GM23338 (cell line): ENCODE measurements around the gene ATL3.

Experiments used
- CREB1 ChIP-seq: fragments of 250-450 bp; sonication (Bioruptor Pico); IDR thresholded peaks from 2 replicates; pipeline ENCODE4 v1.5.0; 2020; ENCODE audit warnings: low read depth, mild to moderate bottlenecking, moderate library complexity
- ETS1 ChIP-seq: IDR thresholded peaks from 2 replicates; pipeline ENCODE4 v1.6.1; 2016; ENCODE audit warnings: antibody characterized with exemption
- EZH2 ChIP-seq: fragments of 200-600 bp; sonication (generic); IDR thresholded peaks from one replicate; pipeline ENCODE4 v1.8.0; 2017; ENCODE audit warnings: antibody characterized with exemption, mild to moderate bottlenecking, low read depth; ENCODE audit not compliant: unreplicated experiment
- EZH2phosphoT487 ChIP-seq: fragments of 200-600 bp; sonication (generic); IDR thresholded peaks from one replicate; pipeline ENCODE4 v1.8.1; 2018; ENCODE audit warnings: antibody characterized with exemption; ENCODE audit not compliant: unreplicated experiment
- JUNB ChIP-seq: IDR thresholded peaks from one replicate; pipeline ENCODE4 v1.6.1; 2016; ENCODE audit warnings: antibody characterized with exemption; ENCODE audit not compliant: unreplicated experiment
- NANOG ChIP-seq: IDR thresholded peaks from 2 replicates; pipeline ENCODE4 v1.6.1; 2016; ENCODE audit warnings: antibody characterized with exemption, borderline replicate concordance
- POLR2AphosphoS5 ChIP-seq: IDR thresholded peaks from 2 replicates; pipeline ENCODE4 v1.6.1; 2016; ENCODE audit warnings: antibody characterized with exemption, low read depth
- ZNF331 ChIP-seq: fragments of 250-450 bp; sonication (Bioruptor Pico); IDR thresholded peaks from 2 replicates; pipeline ENCODE4 v1.5.0; 2020; ENCODE audit warnings: low read depth, mild to moderate bottlenecking, moderate library complexity
- TF ChIP-seq, protein P1 (sequence below), 2 experiments: fragments of 200-600 bp in 1 of 2; sonication (generic) in 1 of 2; conservative IDR thresholded peaks; 2 replicates each; pipeline versions ENCODE4 v1.5.1 to v1.6.1; 2016 to 2017; ENCODE audit warnings: antibody characterized with exemption in 2 of 2, low read depth in 2 of 2, mild to moderate bottlenecking in 2 of 2, moderate library complexity in 1 of 2
- TF ChIP-seq, protein P2 (sequence below): IDR thresholded peaks from one replicate; pipeline ENCODE4 v1.6.1; 2018; ENCODE audit warnings: antibody characterized with exemption; ENCODE audit not compliant: unreplicated experiment

- TF ChIP-seq, protein P1, sequence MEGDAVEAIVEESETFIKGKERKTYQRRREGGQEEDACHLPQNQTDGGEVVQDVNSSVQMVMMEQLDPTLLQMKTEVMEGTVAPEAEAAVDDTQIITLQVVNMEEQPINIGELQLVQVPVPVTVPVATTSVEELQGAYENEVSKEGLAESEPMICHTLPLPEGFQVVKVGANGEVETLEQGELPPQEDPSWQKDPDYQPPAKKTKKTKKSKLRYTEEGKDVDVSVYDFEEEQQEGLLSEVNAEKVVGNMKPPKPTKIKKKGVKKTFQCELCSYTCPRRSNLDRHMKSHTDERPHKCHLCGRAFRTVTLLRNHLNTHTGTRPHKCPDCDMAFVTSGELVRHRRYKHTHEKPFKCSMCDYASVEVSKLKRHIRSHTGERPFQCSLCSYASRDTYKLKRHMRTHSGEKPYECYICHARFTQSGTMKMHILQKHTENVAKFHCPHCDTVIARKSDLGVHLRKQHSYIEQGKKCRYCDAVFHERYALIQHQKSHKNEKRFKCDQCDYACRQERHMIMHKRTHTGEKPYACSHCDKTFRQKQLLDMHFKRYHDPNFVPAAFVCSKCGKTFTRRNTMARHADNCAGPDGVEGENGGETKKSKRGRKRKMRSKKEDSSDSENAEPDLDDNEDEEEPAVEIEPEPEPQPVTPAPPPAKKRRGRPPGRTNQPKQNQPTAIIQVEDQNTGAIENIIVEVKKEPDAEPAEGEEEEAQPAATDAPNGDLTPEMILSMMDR (conservative IDR thresholded peaks at IDR 0.05; ENCODE audit: low read depth in 2 of 2): no peak
- TF ChIP-seq CREB1: no peak
- no peak for TF ChIP-seq EZH2
- TF ChIP-seq EZH2phosphoT487: no peak
- TF ChIP-seq, protein P2, sequence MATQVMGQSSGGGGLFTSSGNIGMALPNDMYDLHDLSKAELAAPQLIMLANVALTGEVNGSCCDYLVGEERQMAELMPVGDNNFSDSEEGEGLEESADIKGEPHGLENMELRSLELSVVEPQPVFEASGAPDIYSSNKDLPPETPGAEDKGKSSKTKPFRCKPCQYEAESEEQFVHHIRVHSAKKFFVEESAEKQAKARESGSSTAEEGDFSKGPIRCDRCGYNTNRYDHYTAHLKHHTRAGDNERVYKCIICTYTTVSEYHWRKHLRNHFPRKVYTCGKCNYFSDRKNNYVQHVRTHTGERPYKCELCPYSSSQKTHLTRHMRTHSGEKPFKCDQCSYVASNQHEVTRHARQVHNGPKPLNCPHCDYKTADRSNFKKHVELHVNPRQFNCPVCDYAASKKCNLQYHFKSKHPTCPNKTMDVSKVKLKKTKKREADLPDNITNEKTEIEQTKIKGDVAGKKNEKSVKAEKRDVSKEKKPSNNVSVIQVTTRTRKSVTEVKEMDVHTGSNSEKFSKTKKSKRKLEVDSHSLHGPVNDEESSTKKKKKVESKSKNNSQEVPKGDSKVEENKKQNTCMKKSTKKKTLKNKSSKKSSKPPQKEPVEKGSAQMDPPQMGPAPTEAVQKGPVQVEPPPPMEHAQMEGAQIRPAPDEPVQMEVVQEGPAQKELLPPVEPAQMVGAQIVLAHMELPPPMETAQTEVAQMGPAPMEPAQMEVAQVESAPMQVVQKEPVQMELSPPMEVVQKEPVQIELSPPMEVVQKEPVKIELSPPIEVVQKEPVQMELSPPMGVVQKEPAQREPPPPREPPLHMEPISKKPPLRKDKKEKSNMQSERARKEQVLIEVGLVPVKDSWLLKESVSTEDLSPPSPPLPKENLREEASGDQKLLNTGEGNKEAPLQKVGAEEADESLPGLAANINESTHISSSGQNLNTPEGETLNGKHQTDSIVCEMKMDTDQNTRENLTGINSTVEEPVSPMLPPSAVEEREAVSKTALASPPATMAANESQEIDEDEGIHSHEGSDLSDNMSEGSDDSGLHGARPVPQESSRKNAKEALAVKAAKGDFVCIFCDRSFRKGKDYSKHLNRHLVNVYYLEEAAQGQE: no peak
- TF ChIP-seq POLR2AphosphoS5: no peak
- no peak for TF ChIP-seq JUNB
- TF ChIP-seq ETS1: no peak
- TF ChIP-seq NANOG: no peak
- no peak for TF ChIP-seq ZNF331
Observed at GRCh38 chr11:63666874-63667273, 4.3 kb downstream of the ATL3 start.
